ENCODE measurements around the gene LYPD5.
A peak's percentile ranks its signal among the peaks of the same experiment; 100 is the strongest.

DNA sequence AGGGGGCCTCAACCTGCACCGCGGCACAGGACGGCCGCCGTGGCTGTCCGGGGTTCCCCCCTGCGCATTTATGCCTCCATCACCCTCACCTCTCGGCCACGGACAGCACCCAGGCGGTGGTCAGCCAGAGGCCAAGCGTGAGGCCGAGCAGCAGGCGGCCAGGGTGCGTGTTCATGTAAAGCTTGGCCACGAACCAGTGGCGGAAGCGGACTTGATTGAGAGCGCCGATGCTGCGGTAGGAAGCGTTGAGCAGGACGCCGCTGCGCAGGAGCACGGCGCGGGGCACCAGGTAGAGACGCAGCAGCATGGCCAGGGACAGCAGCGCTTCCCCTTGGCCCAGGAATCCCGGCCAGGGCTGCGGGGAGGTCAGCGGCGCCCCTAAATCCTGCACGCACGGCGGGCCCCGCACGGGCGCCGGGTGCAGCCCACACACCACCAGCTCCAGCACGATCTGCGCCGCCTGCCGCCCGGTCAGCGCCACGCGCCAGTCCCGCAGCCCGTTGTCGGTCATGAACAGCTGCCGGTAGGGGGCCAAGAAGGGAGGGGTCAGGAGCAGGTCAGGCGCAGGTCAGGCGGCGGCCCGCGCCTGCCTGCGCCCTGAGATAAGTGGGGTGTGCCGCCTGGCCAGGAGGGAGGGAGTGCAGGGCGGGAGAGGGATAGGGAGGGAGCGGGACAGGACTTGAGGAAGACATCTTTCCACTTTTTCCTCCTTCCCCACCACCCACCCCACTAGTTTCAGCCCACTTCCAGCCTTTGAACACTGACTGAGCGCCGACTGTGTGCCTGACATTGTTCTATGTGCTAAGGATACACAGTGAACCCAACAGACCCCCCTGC, 27.9 kb downstream of the LYPD5 start:
- TF ChIP-seq, protein P1, sequence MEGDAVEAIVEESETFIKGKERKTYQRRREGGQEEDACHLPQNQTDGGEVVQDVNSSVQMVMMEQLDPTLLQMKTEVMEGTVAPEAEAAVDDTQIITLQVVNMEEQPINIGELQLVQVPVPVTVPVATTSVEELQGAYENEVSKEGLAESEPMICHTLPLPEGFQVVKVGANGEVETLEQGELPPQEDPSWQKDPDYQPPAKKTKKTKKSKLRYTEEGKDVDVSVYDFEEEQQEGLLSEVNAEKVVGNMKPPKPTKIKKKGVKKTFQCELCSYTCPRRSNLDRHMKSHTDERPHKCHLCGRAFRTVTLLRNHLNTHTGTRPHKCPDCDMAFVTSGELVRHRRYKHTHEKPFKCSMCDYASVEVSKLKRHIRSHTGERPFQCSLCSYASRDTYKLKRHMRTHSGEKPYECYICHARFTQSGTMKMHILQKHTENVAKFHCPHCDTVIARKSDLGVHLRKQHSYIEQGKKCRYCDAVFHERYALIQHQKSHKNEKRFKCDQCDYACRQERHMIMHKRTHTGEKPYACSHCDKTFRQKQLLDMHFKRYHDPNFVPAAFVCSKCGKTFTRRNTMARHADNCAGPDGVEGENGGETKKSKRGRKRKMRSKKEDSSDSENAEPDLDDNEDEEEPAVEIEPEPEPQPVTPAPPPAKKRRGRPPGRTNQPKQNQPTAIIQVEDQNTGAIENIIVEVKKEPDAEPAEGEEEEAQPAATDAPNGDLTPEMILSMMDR (IDR thresholded peaks at IDR 0.05; ENCODE audit: control extremely low read depth in 1 of 3, insufficient read depth in 1 of 3, low read depth in 1 of 3, low read length in 3 of 3), result peak; percentile 42 to 80 (median 75)
- TF ChIP-seq FOSL1 (IDR thresholded peaks at IDR 0.05; ENCODE audit: insufficient read depth, low read depth, low read length) (no peak), JUND (IDR thresholded peaks at IDR 0.05; ENCODE audit: low read length) (no peak), MAX (IDR thresholded peaks at IDR 0.05) (peak; percentile 87), POLR2AphosphoS5 (IDR thresholded peaks at IDR 0.05; ENCODE audit: low read depth, low read length) (no peak), EZH2 (IDR thresholded peaks at IDR 0.05; ENCODE audit: low read depth, low read length, severe bottlenecking) (peak; percentile 30), CBX8 (IDR thresholded peaks at IDR 0.05; ENCODE audit: borderline replicate concordance, low read depth, low read length) (no peak), POLR2A (IDR thresholded peaks at IDR 0.05; ENCODE audit: control extremely low read depth in 1 of 2, low read depth in 2 of 2, low read length in 2 of 2) (no peak), HDAC2 (IDR thresholded peaks at IDR 0.05; ENCODE audit: borderline replicate concordance in 1 of 2, low read depth in 2 of 2, low read length in 2 of 2) (no peak), SRF (IDR thresholded peaks at IDR 0.05; ENCODE audit: low read depth, low read length) (no peak), MAFK (IDR thresholded peaks at IDR 0.05; ENCODE audit: low read depth, low read length) (no peak), EP300 (IDR thresholded peaks at IDR 0.05; ENCODE audit: borderline replicate concordance in 1 of 2, low read depth in 2 of 2, low read length in 2 of 2) (no peak), RFX5 (IDR thresholded peaks at IDR 0.05; ENCODE audit: borderline replicate concordance, low read depth, low read length) (no peak)
- TF ChIP-seq, protein P2, sequence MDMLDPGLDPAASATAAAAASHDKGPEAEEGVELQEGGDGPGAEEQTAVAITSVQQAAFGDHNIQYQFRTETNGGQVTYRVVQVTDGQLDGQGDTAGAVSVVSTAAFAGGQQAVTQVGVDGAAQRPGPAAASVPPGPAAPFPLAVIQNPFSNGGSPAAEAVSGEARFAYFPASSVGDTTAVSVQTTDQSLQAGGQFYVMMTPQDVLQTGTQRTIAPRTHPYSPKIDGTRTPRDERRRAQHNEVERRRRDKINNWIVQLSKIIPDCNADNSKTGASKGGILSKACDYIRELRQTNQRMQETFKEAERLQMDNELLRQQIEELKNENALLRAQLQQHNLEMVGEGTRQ (IDR thresholded peaks at IDR 0.05; ENCODE audit: low read length), result no peak
